GM18508 (cell line): ENCODE data around the gene LPIN1.
"Not testable (repeated sequence)": the region's sequence is repeated elsewhere in the genome, so short reads cannot be mapped to it uniquely, and the experiment has no call there.

ENCODE experiments used
- ATAC-seq: cut with Tn5 transposase; IDR thresholded peaks from one replicate; pipeline ENCODE4 v1.9.1; 2021; ENCODE audit warnings: moderate number of reproducible peaks; ENCODE audit not compliant: insufficient read depth, unreplicated experiment

The LPIN1 gene

GRCh38 chr2:11713815-11714214 is 32.6 kb upstream of the LPIN1 start:
- ATAC-seq, result no peak

GRCh38 chr2:11715987-11716652 is 30.3 kb upstream of the LPIN1 start:
- ATAC-seq, result no peak

- ATAC-seq, result no peak
These were observed 29.6 kb upstream of the LPIN1 start for GRCh38 chr2:11716689-11717321.

GRCh38 chr2:11717623-11718022 is 28.8 kb upstream of the LPIN1 start:
- ATAC-seq, result no peak

- ATAC-seq, result no peak
These were observed 27.8 kb upstream of the LPIN1 start for GRCh38 chr2:11718606-11719005.

- ATAC-seq, result no peak
These were observed 27.0 kb upstream of the LPIN1 start for GRCh38 chr2:11719230-11719977.

GRCh38 chr2:11720752-11721151 is 25.7 kb upstream of the LPIN1 start:
- ATAC-seq, result no peak

GRCh38 chr2:11722292-11723060 is 24.0 kb upstream of the LPIN1 start:
- ATAC-seq, result no peak

- no peak for ATAC-seq
These were observed 23.4 kb upstream of the LPIN1 start for GRCh38 chr2:11723061-11723371.

- no peak for ATAC-seq
These were observed 22.3 kb upstream of the LPIN1 start for GRCh38 chr2:11724151-11724550.

GRCh38 chr2:11726384-11726783 is 20.0 kb upstream of the LPIN1 start:
- ATAC-seq, result no peak

- no peak for ATAC-seq
These were observed 16.8 kb upstream of the LPIN1 start for GRCh38 chr2:11729362-11730212.

GRCh38 chr2:11731214-11731984 is 15.0 kb upstream of the LPIN1 start:
- not testable (repeated sequence) for ATAC-seq

GRCh38 chr2:11732587-11732986 is 13.8 kb upstream of the LPIN1 start:
- ATAC-seq, result no peak

GRCh38 chr2:11737852-11738251 is 8.6 kb upstream of the LPIN1 start:
- not testable (repeated sequence) for ATAC-seq

- ATAC-seq, result no peak
These were observed 7.6 kb upstream of the LPIN1 start for GRCh38 chr2:11738589-11739436.

- ATAC-seq, result no peak
These were observed 5.7 kb upstream of the LPIN1 start for GRCh38 chr2:11740723-11741122.

GRCh38 chr2:11742317-11742701 is 4.1 kb upstream of the LPIN1 start:
- ATAC-seq, result no peak
